Left renal cortex interstitium (tissue), 4 donors: Measurements from ENCODE around the gene KRTAP10-4. TPM values are rescaled to one million over a fixed set of nuclear protein-coding genes. Genes with fewer than 3 reads are reported as not detected.
"Not testable (repeated sequence)": the region's sequence is repeated elsewhere in the genome, so short reads cannot be mapped to it uniquely, and the experiment has no call there.

ENCODE experiments used
- DNase-seq, 4 donors: peaks; one replicate each; pipeline ENCODE4 v3.0.0-alpha.2; 2013; ENCODE audit warnings: low read depth in 4 of 4, low spot score in 2 of 4, missing footprints in 1 of 4
- polyA plus RNA-seq, 4 donors: library from polyadenylated mRNA; unstranded; fragments of 120-200 nt; gene quantifications; one replicate each; pipeline ENCODE4 v1.2.1, GENCODE V29; 2013; ENCODE audit not compliant: insufficient read length in 4 of 4

Gene KRTAP10-4
- polyA plus RNA-seq, 4 donors: not detected

DNA sequence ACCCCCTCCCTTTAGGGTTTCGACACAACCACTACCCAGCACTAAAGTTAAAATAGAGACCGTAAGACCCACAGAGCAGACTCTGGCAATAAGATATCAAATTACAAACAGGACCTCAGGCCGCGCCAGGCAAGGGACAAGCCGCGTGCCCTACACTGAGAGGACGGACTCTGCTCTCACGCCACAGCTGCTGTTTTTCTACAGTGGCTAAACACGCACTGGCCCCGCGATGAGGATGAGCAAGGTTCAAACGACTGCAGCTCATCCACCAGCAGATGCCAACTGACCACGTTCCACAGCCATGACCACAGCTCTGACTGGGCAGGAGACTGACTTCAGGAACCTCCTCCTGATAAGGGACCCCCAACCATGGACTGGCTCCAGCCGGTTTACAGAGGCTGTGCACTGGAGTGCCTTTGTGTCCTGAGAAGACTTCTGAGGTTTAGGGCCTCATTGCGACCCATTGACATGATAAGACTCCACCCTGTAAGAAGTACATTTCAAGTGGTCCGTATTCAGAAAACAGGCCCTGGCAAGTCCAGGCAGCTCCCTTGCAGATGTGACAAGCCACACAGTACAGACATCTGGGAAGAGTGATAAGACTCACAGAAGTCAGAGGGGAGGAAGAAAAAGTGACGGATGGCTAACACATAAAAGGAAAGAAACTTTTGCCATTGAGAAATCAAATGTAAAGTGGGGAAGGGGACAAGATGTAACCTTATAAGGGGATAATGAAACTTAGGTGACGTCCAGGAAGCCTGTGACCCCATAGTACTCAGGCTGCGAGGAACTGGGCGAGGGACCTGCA is 20.3 kb downstream of the KRTAP10-4 start:
- DNase-seq: peak in 1 of 4 donors; percentile 15

GRCh38 chr21:44594406-44594916 is 20.9 kb downstream of the KRTAP10-4 start:
- DNase-seq: no peak

DNA sequence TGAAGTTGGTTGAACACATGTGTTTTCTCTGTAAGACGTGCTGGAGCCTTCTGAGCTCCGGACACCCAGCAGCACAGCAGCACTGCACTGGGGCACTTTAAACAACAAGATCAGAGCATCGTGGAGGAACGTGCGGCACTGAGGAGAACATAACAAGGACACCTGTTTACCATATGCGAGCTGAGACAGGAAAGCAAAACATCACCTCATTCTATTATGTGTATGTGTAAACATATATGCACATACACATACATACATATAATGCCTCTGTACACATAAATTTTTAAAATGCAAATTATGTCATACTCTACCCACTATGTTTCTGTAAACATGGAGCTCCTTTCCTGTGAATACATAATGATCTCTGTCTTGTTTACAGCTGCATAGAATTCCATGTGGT is 22.0 kb downstream of the KRTAP10-4 start:
- DNase-seq: no peak

GRCh38 chr21:44596068-44596725 is 22.7 kb downstream of the KRTAP10-4 start:
- DNase-seq: no peak

GRCh38 chr21:44598061-44598460 is 24.5 kb downstream of the KRTAP10-4 start:
- DNase-seq: no peak

- DNase-seq: no peak
Observed at GRCh38 chr21:44599264-44600029, 25.9 kb downstream of the KRTAP10-4 start.

GRCh38 chr21:44600118-44600978 is 26.8 kb downstream of the KRTAP10-4 start, which contains the start of gene KRTAP10-7:
Gene KRTAP10-7 (plus strand): TSS chr21:44600597. CDS start chr21:44600622, 25 bp downstream.
- not testable (repeated sequence) for DNase-seq

GRCh38 chr21:44601091-44601490 is 27.6 kb downstream of the KRTAP10-4 start:
- DNase-seq: not testable (repeated sequence)

DNA sequence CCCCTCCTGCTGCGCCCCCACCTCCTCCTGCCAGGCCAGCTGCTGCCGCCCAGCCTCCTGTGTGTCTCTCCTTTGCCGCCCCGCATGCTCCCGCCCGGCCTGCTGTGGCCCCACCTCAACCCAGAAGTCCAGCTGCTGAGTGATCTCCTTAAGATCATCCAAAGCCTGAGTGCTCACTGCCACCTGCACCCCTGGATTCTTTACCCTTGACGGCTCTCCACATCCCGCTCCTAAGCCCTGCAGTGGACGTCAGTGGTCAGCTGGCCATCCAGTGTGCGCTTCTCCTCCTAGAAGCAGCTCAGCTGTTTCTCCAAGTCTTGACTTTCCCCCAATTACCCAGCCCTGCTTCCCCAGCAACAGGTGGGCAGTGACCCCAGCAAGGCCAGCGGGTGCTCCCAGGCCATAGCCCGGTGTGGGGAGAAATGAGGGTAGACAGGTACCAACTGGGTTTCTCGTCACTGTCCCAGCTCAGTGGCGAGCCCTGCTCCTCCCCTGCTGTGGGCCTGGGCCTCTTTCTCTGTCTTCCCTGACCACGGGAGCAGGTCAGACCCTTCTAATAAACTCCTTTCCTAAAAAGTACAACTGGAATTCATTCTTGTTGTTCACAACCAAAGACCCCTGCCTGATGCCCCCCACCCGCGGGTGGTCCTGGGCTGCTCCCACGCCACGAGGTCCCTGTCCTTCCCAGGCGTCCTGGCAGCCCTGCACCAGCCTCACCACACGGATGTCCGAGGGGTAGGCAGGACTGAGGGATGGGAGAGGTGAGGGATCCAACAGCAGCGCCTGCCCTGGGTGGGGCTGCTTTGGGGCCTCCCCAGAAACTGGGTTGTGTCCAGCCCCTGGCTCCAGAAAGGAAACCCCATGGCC is 28.3 kb downstream of the KRTAP10-4 start:
- DNase-seq: no peak

DNA sequence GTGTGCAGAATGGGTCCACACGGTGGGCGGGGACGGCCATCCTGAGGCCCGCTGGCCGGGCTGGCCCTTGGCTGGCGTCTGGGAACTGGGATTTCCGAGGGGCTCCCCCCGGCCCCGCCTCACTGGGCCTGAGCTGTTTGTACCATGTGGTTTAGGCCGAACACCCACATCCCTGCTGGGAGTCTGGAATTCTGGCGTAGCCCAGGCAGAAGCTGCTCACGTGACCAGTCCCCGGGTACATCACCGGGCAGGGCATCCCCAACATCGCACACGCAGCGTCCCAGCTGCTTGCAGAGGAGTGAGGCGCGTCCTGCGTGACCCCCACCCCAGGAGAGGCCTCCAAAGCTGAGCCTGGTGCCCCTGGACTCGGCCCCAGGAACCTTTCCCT is 28.9 kb downstream of the KRTAP10-4 start:
- DNase-seq: no peak

- DNase-seq: no peak
Observed at GRCh38 chr21:44603109-44603875, 29.8 kb downstream of the KRTAP10-4 start.

DNA sequence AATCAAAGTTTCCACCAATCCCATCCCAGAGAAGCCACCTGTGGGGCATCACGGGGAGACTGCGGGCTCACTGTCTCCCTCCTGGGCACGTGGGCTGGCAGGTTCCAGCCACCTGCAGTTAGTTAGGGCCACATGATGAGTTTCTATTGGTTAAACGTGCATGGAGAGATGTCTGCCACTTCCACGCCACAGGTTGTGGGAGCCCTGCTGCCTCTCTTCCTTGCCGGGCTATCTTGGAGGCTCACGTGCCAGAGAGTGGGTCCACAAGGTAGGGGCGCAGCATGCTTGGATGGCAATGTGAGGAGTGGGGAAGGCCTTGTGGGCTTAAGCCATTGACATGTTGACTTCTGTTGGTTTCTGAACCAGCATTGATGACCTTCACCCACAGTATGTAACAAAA is 30.4 kb downstream of the KRTAP10-4 start:
- DNase-seq: no peak

GRCh38 chr21:44606495-44606894 is 33.0 kb downstream of the KRTAP10-4 start:
- no peak for DNase-seq

- no peak for DNase-seq
Observed at GRCh38 chr21:44609193-44609592, 35.7 kb downstream of the KRTAP10-4 start.

DNA sequence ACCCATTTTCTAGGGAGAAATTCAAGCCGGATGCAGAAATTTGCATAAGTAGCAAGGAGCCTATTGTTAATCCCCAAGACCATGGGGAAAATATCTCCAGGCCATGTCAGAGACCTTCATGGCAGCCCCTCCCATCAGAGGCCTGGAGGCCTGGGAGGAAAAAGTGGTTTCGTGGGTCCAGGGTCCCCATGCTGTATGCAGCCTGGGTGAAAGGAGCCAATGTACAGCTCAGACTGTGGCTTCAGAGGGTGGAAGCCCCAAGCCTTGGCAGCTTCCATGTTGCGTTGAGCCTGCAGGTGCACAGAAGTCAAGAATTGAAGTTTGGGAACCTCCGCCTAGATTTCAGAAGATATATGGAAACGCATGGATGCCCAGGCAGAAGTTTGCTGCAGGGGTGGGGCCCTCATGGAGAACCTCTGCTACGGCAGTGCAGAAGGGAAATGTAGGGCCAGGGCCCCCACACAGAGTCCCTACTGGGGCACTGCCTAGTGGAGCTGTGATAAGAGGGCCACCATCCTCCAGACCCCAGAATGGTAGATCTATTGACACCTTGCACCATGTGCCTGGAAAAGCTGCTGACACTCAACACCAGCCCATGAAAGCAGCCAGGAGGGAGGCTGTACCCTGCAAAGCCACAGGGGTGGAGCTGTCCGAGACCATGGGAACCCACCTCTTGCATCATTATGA is 36.8 kb downstream of the KRTAP10-4 start:
- DNase-seq: not testable (repeated sequence)

- DNase-seq: no peak
Observed at GRCh38 chr21:44611551-44611950, 38.0 kb downstream of the KRTAP10-4 start.

GRCh38 chr21:44612029-44612486 is 38.5 kb downstream of the KRTAP10-4 start, which contains the start of gene KRTAP10-8:
Gene KRTAP10-8 (plus strand): TSS chr21:44612079. CDS start chr21:44612101, 22 bp downstream.
- DNase-seq: no peak
